CD4-positive, alpha-beta T cell (primary cell): ENCODE results near the gene SHTN1. TPM values are rescaled to one million over a fixed set of nuclear protein-coding genes. Genes with fewer than 3 reads are reported as not detected.

Source experiments
- ATAC-seq: fragments of 200-7000 bp; cut with Tn5 transposase; one replicate; pipeline ENCODE4 v1.10.0; 2022; ENCODE audit warnings: mild to moderate bottlenecking; ENCODE audit not compliant: poor library complexity
- CTCF ChIA-PET: fragments of 350-600 bp; sonication (Branson Sonifier 250); formaldehyde crosslinking; loops from one replicate; lab custom pipeline; 2021; ENCODE audit warnings: antibody characterized with exemption, inconsistent platforms; lab: Charles Lee
- POLR2A ChIA-PET: fragments of 350-600 bp; sonication (Branson Sonifier 250); formaldehyde crosslinking; loops from one replicate; lab custom pipeline; 2021; ENCODE audit warnings: antibody characterized with exemption, inconsistent platforms; lab: Charles Lee
- DNase-seq, 14 experiments: peaks; one replicate each; pipeline ENCODE4 v3.0.0-alpha.2; 2013 to 2020; ENCODE audit warnings: mixed read lengths in 2 of 14
- H3K27ac ChIP-seq, 2 donors: one replicate each; pipeline versions ENCODE4 v1.5.1 to v1.7.0; 2013; ENCODE audit warnings: low read length in 2 of 2, low read depth in 1 of 2, mild to moderate bottlenecking in 1 of 2
- H3K27me3 ChIP-seq, 2 experiments: 1 replicate in 1 of 2; 2 replicates in 1 of 2; pipeline versions ENCODE4 v1.6.1 to v1.7.0; 2013; ENCODE audit warnings: low read length in 2 of 2, control low read depth in 1 of 2, mild to moderate bottlenecking in 1 of 2, moderate library complexity in 1 of 2; ENCODE audit not compliant: insufficient read depth in 2 of 2, control insufficient read depth in 1 of 2
- H3K36me3 ChIP-seq: one replicate; pipeline ENCODE4 v1.6.1; 2013; ENCODE audit warnings: low read length, control low read depth; ENCODE audit not compliant: insufficient read depth
- H3K4me1 ChIP-seq: one replicate; pipeline ENCODE4 v1.6.1; 2013; ENCODE audit warnings: low read length, control low read depth; ENCODE audit not compliant: insufficient read depth
- H3K4me3 ChIP-seq: one replicate; pipeline ENCODE4 v1.5.1; 2013; ENCODE audit warnings: mild to moderate bottlenecking, low read length, moderate library complexity
- H3K9me3 ChIP-seq, 2 experiments: 1 replicate in 1 of 2; 2 replicates in 1 of 2; pipeline versions ENCODE4 v1.6.1 to v1.7.0; 2013; ENCODE audit warnings: low read length in 2 of 2, mild to moderate bottlenecking in 2 of 2, control low read depth in 1 of 2, moderate library complexity in 1 of 2; ENCODE audit not compliant: control insufficient read depth in 1 of 2, insufficient read depth in 1 of 2
- H3K27ac Mint-ChIP-seq: one replicate; pipeline ENCODE4 v1.8.0; 2020; ENCODE audit warnings: mixed read lengths
- H3K27me3 Mint-ChIP-seq: one replicate; pipeline ENCODE4 v1.8.0; 2021; ENCODE audit warnings: mixed read lengths
- H3K36me3 Mint-ChIP-seq: one replicate; pipeline ENCODE4 v1.8.0; 2021; ENCODE audit warnings: low read depth, mixed read lengths
- H3K4me1 Mint-ChIP-seq: one replicate; pipeline ENCODE4 v1.8.0; 2021; ENCODE audit warnings: low read depth, mixed read lengths
- H3K4me3 Mint-ChIP-seq: one replicate; pipeline ENCODE4 v1.8.0; 2020; ENCODE audit warnings: mild to moderate bottlenecking, mixed read lengths
- H3K9me3 Mint-ChIP-seq: one replicate; pipeline ENCODE4 v1.8.0; 2020; ENCODE audit warnings: mixed read lengths
- CTCF ChIP-seq: fragments of 200-600 bp; IDR thresholded peaks from one replicate; pipeline ENCODE4 v1.8.0; 2022; ENCODE audit warnings: antibody characterized with exemption, mild to moderate bottlenecking
- intact Hi-C, 2 experiments: fragments of 100-400 bp; cut with DNase I in 1 of 2; cut with micrococcal nuclease in 1 of 2; formaldehyde crosslinking; loops; one replicate each; pipeline versions ENCODE4 v1.15.1 to v1.9.0; 2023 to 2025; cut with DNase I, micrococcal nuclease
- total RNA-seq, 174 experiments: library from RNA in 2 of 174; stranded (reverse) in 2 of 174; gene quantifications; one replicate each; pipeline ENCODE4 v1.2.3 and lab custom pipeline; 2021 to 2026

Gene SHTN1
- total RNA-seq, 2 experiments from 2014 or later: 0.75 to 0.85 TPM

GRCh38 chr10:116840389-116841075, 164.5 kb downstream of the SHTN1 start:
- intact Hi-C loops: no loop called here
- no peak for TF ChIP-seq CTCF
- CTCF ChIA-PET: no interaction called here
- Histone ChIP-seq H3K4me3 (no peak overlapping the region), H3K36me3 (no peaks in the 10 kb centered on the region), H3K4me1 (no peaks in the 10 kb centered on the region), H3K27ac (no peak overlapping the region), H3K9me3 (no peaks in the 10 kb centered on the region), H3K27me3 (peaks cover 0 to 3% of the 10 kb centered on the region in 2 experiments)
- Mint-ChIP-seq H3K4me1 (no peaks in the 10 kb centered on the region), H3K27ac (no peak overlapping the region), H3K9me3 (no peaks in the 10 kb centered on the region), H3K27me3 (peaks cover 9% of the 10 kb centered on the region), H3K4me3 (no peak overlapping the region), H3K36me3 (no peaks in the 10 kb centered on the region)
- DNase-seq (no peak), ATAC-seq (no peak)
- POLR2A ChIA-PET: no interaction called here

- Mint-ChIP-seq H3K27me3 (no peaks in the 10 kb centered on the region), H3K36me3 (no peaks in the 10 kb centered on the region), H3K4me1 (no peaks in the 10 kb centered on the region), H3K27ac (no peak overlapping the region), H3K4me3 (no peak overlapping the region), H3K9me3 (no peaks in the 10 kb centered on the region)
- H3K36me3 ChIP-seq: no peaks in the 10 kb centered on the region
- ChIA-PET POLR2A (no interaction called here), CTCF (no interaction called here)
- no peak for DNase-seq
- ATAC-seq: no peak
- H3K4me3 ChIP-seq: no peak overlapping the region
- H3K27me3 ChIP-seq: peaks cover 0 to 3% of the 10 kb centered on the region in 2 experiments
- intact Hi-C loops: no loop called here
- TF ChIP-seq CTCF: no peak
- no peaks in the 10 kb centered on the region for H3K4me1 ChIP-seq
- no peak overlapping the region for H3K27ac ChIP-seq
- no peaks in the 10 kb centered on the region for H3K9me3 ChIP-seq
Measured at GRCh38 chr10:116838143-116838725, 166.8 kb downstream of the SHTN1 start.

- POLR2A ChIA-PET: no interaction called here
- CTCF ChIA-PET: interaction anchor here (0.8 kb wide), 1 partner anchor 11 kb away, joined by 4 read pairs; no protein-coding TSS in a partner anchor
Measured at GRCh38 chr10:116836902-116837523, 168.0 kb downstream of the SHTN1 start.

More at GRCh38 chr10:116836902-116837523, 168.0 kb downstream of the SHTN1 start:
- H3K27me3 ChIP-seq: peaks cover 0 to 3% of the 10 kb centered on the region in 2 experiments
- Mint-ChIP-seq H3K27me3 (no peaks in the 10 kb centered on the region), H3K27ac (no peak overlapping the region), H3K9me3 (no peaks in the 10 kb centered on the region), H3K4me1 (no peaks in the 10 kb centered on the region), H3K36me3 (no peaks in the 10 kb centered on the region), H3K4me3 (no peak overlapping the region)
- no peaks in the 10 kb centered on the region for H3K9me3 ChIP-seq
- DNase-seq: no peak
- no peaks in the 10 kb centered on the region for H3K36me3 ChIP-seq
- TF ChIP-seq CTCF: no peak
- intact Hi-C loops: no loop called here
- no peak overlapping the region for H3K27ac ChIP-seq
- no peaks in the 10 kb centered on the region for H3K4me1 ChIP-seq
- ATAC-seq: no peak
- H3K4me3 ChIP-seq: no peak overlapping the region
